SH-SY5Y (cell line): ENCODE measurements around the gene PLIN3.

Experiments
- GATA2 ChIP-seq: IDR thresholded peaks from 2 replicates; pipeline ENCODE4 v1.6.1; 2011; ENCODE audit warnings: mild to moderate bottlenecking, low read depth, low read length
- GATA3 ChIP-seq: IDR thresholded peaks from 2 replicates; pipeline ENCODE4 v1.6.1; 2011; ENCODE audit warnings: low read depth, mild to moderate bottlenecking, low read length, moderate library complexity

PLIN3 gene

GRCh38 chr19:4868286-4868834 lies 893 bp upstream of the PLIN3 start:
- TF ChIP-seq GATA3 (no peak), GATA2 (no peak)

GRCh38 chr19:4866595-4867424 lies 657 bp downstream of the PLIN3 start:
- TF ChIP-seq GATA2 (no peak), GATA3 (no peak)

GRCh38 chr19:4861147-4861546 lies 6.3 kb downstream of the PLIN3 start:
- no peak for TF ChIP-seq GATA2
- TF ChIP-seq GATA3, result no peak

GRCh38 chr19:4859697-4860096 lies 7.8 kb downstream of the PLIN3 start:
- no peak for TF ChIP-seq GATA2
- no peak for TF ChIP-seq GATA3

- TF ChIP-seq GATA3, result no peak
Measured at GRCh38 chr19:4852484-4852883, 15.0 kb downstream of the PLIN3 start.

- TF ChIP-seq GATA2 (no peak), GATA3 (no peak)
Measured at GRCh38 chr19:4851551-4852290, 15.7 kb downstream of the PLIN3 start.

GRCh38 chr19:4849019-4849418 lies 18.4 kb downstream of the PLIN3 start:
- TF ChIP-seq GATA2, result no peak
- no peak for TF ChIP-seq GATA3

GRCh38 chr19:4847190-4847973 lies 20.1 kb downstream of the PLIN3 start:
- TF ChIP-seq GATA3, result no peak
- no peak for TF ChIP-seq GATA2

GRCh38 chr19:4844348-4845179 lies 22.9 kb downstream of the PLIN3 start:
- TF ChIP-seq GATA3, result no peak
- TF ChIP-seq GATA2, result no peak

- TF ChIP-seq GATA2 (no peak), GATA3 (no peak)
Measured at GRCh38 chr19:4843647-4843965, 23.9 kb downstream of the PLIN3 start.

- TF ChIP-seq GATA3, result no peak
- no peak for TF ChIP-seq GATA2
Measured at GRCh38 chr19:4839192-4839591, 28.3 kb downstream of the PLIN3 start.

GRCh38 chr19:4832776-4833175 lies 34.7 kb downstream of the PLIN3 start:
- TF ChIP-seq GATA2 (no peak), GATA3 (no peak)

- TF ChIP-seq GATA2 (no peak), GATA3 (no peak)
Measured at GRCh38 chr19:4831304-4831978, 36.0 kb downstream of the PLIN3 start, which contains the start of gene TICAM1. TSS of gene TICAM1 (minus strand) at chr19:4831712. CDS start at chr19:4818377, 13,335 bp downstream.
